Keratinocyte (primary cell): ENCODE measurements around the gene CDH6.

Experiments
- EZH2 ChIP-seq: IDR thresholded peaks from one replicate; pipeline ENCODE4 v1.6.1; 2012; ENCODE audit warnings: inconsistent platforms, mild to moderate bottlenecking, low read length, moderate library complexity
- TF ChIP-seq, protein P1 (sequence below), 3 experiments: IDR thresholded peaks in 1 of 3; conservative IDR thresholded peaks in 1 of 3; optimal IDR thresholded peaks in 1 of 3; 2 replicates in 2 of 3; 3 replicates in 1 of 3; pipeline versions ENCODE3 to v1.5.1; 2011; ENCODE audit warnings: low read length in 3 of 3, mild to moderate bottlenecking in 3 of 3, moderate library complexity in 2 of 3, control low read depth in 1 of 3, inconsistent platforms in 1 of 3; ENCODE audit not compliant: insufficient read depth in 2 of 3; ENCODE audit errors: extremely low read depth in 1 of 3

DNA sequence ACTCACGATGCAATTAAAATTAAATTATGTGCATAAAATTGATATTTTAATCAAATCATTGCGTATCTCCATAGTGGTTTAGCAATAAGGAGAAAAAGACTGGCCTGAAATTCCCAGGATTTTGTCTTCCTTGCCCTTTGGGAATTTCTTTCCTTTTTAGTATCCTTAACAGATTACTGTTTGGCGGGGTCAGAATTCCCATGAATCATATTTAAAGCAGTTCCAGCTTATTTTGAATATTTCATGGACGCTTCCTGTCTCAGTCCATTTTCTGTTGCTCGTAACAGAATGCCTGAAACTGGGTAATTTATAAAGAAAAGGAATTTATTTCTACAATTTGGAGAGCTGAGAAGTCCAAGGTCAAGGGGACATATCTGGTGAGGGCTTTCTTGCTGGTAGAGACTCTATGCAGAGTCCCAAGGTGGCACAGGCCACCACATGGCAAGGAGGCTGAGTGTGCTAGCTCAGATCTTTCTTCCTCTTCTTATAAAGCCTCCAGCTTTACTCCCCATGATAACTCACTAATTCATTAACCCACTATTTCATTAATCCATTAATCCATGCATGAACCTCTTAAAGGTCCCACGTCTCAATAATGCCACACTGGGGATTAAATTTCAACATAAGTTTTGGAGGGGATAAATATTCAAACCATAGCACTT, 37.8 kb downstream of the CDH6 start:
- TF ChIP-seq, protein P1, sequence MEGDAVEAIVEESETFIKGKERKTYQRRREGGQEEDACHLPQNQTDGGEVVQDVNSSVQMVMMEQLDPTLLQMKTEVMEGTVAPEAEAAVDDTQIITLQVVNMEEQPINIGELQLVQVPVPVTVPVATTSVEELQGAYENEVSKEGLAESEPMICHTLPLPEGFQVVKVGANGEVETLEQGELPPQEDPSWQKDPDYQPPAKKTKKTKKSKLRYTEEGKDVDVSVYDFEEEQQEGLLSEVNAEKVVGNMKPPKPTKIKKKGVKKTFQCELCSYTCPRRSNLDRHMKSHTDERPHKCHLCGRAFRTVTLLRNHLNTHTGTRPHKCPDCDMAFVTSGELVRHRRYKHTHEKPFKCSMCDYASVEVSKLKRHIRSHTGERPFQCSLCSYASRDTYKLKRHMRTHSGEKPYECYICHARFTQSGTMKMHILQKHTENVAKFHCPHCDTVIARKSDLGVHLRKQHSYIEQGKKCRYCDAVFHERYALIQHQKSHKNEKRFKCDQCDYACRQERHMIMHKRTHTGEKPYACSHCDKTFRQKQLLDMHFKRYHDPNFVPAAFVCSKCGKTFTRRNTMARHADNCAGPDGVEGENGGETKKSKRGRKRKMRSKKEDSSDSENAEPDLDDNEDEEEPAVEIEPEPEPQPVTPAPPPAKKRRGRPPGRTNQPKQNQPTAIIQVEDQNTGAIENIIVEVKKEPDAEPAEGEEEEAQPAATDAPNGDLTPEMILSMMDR (optimal IDR thresholded peaks at IDR 0.05 in 1 of 3, IDR thresholded peaks at IDR 0.05 in 1 of 3, conservative IDR thresholded peaks at IDR 0.05 in 1 of 3; ENCODE audit: extremely low read depth in 1 of 3, insufficient read depth in 2 of 3, low read length in 3 of 3): no peak
- no peak for TF ChIP-seq EZH2
